Measurements from ENCODE around the gene PTGDR. TPM values are rescaled to one million over a fixed set of nuclear protein-coding genes. Genes with fewer than 3 reads are reported as not detected.

Gene PTGDR
- total RNA-seq, 1 donor from 2014 or later: not detected

- DNase-seq: no peak
These were observed 1.3 kb upstream of the PTGDR start for GRCh38 chr14:52266179-52266578.

GRCh38 chr14:52266782-52267181, 716 bp upstream of the PTGDR start:
- no peak for DNase-seq

GRCh38 chr14:52268279-52269061, 972 bp downstream of the PTGDR start:
- DNase-seq: no peak

GRCh38 chr14:52269100-52269499, 1.6 kb downstream of the PTGDR start:
- DNase-seq: no peak

- no peak for DNase-seq
These were observed 2.5 kb downstream of the PTGDR start for GRCh38 chr14:52269982-52270381.

GRCh38 chr14:52271538-52271937, 4.0 kb downstream of the PTGDR start:
- no peak for DNase-seq

GRCh38 chr14:52272375-52272774, 4.9 kb downstream of the PTGDR start:
- peak; percentile 30 for DNase-seq

GRCh38 chr14:52275372-52275771, 7.9 kb downstream of the PTGDR start:
- no peak for DNase-seq

- no peak for DNase-seq
These were observed 10.1 kb downstream of the PTGDR start for GRCh38 chr14:52277552-52277951.

GRCh38 chr14:52279408-52279807, 11.9 kb downstream of the PTGDR start:
- peak; percentile 12 for DNase-seq

GRCh38 chr14:52283099-52283498, 15.6 kb downstream of the PTGDR start:
- DNase-seq: no peak

GRCh38 chr14:52286661-52287649, 19.5 kb downstream of the PTGDR start:
- DNase-seq: no peak

GRCh38 chr14:52296378-52296777, 28.9 kb downstream of the PTGDR start:
- no peak for DNase-seq

GRCh38 chr14:52298795-52299194, 31.3 kb downstream of the PTGDR start:
- no peak for DNase-seq

GRCh38 chr14:52299692-52300278, 32.3 kb downstream of the PTGDR start:
- DNase-seq: peak; percentile 58

GRCh38 chr14:52303236-52303635, 35.7 kb downstream of the PTGDR start:
- DNase-seq: no peak

- DNase-seq: no peak
These were observed 36.9 kb downstream of the PTGDR start for GRCh38 chr14:52304248-52304904.

GRCh38 chr14:52305014-52305413, 37.5 kb downstream of the PTGDR start:
- no peak for DNase-seq

GRCh38 chr14:52307376-52307775, 39.9 kb downstream of the PTGDR start:
- DNase-seq: no peak

GRCh38 chr14:52307905-52308304, 40.4 kb downstream of the PTGDR start:
- DNase-seq: no peak

- no peak for DNase-seq
These were observed 43.0 kb downstream of the PTGDR start for GRCh38 chr14:52310541-52310940.

- no peak for DNase-seq
These were observed 45.4 kb downstream of the PTGDR start for GRCh38 chr14:52312931-52313355.

GRCh38 chr14:52313462-52313861, 46.0 kb downstream of the PTGDR start:
- DNase-seq: peak; percentile 7
